Karpas-422 (cell line): ENCODE data around the gene DAAM2. TPM values are rescaled to one million over a fixed set of nuclear protein-coding genes. Genes with fewer than 3 reads are reported as not detected.

Experiments
- DNase-seq: peaks from one replicate; pipeline ENCODE4 v3.0.0-alpha.2; 2015
- H2AFZ ChIP-seq: fragments of 200-600 bp; sonication (generic); 2 replicates; pipeline ENCODE4 v1.6.1; 2014; ENCODE audit warnings: antibody characterized with exemption, low read length, mixed read lengths
- H3K27ac ChIP-seq: fragments of 200-600 bp; sonication (generic); 2 replicates; pipeline ENCODE4 v1.5.1; 2014; ENCODE audit warnings: mild to moderate bottlenecking, low read length, moderate library complexity
- H3K27me3 ChIP-seq: fragments of 200-600 bp; sonication (generic); 2 replicates; pipeline ENCODE4 v1.6.1; 2014; ENCODE audit warnings: low read length, mixed read lengths
- H3K36me3 ChIP-seq: fragments of 200-600 bp; sonication (generic); 2 replicates; pipeline ENCODE4 v1.6.1; 2014; ENCODE audit warnings: low read length, mixed read lengths; ENCODE audit not compliant: insufficient read depth
- H3K4me1 ChIP-seq: fragments of 200-600 bp; sonication (generic); 2 replicates; pipeline ENCODE4 v1.6.1; 2014; ENCODE audit warnings: mild to moderate bottlenecking, low read length, mixed read lengths
- H3K4me2 ChIP-seq: fragments of 200-600 bp; sonication (generic); 2 replicates; pipeline ENCODE4 v1.6.1; 2014; ENCODE audit warnings: low read length, low read depth, mild to moderate bottlenecking; ENCODE audit not compliant: poor library complexity, severe bottlenecking
- H3K4me3 ChIP-seq: fragments of 200-600 bp; sonication (generic); 2 replicates; pipeline ENCODE4 v1.5.1; 2014; ENCODE audit warnings: mild to moderate bottlenecking, antibody characterized with exemption, low read length, mixed read lengths
- H3K79me2 ChIP-seq: fragments of 200-600 bp; sonication (generic); 2 replicates; pipeline ENCODE4 v1.6.1; 2014; ENCODE audit warnings: mild to moderate bottlenecking, low read length, mixed read lengths
- H3K9ac ChIP-seq: fragments of 200-600 bp; sonication (generic); 2 replicates; pipeline ENCODE4 v1.6.0; 2014; ENCODE audit warnings: low read length
- H3K9me2 ChIP-seq: fragments of 200-600 bp; sonication (generic), shearing (Covaris generic); replicated peaks from 2 replicates; pipeline ENCODE4 v1.6.0; 2014; ENCODE audit warnings: mild to moderate bottlenecking, low read length, moderate library complexity; ENCODE audit not compliant: insufficient read depth
- H3K9me3 ChIP-seq: fragments of 300-700, 200-600 bp; sonication (generic); 2 replicates; pipeline ENCODE4 v1.6.1; 2014; ENCODE audit warnings: low read length, mixed read lengths
- H4K20me1 ChIP-seq: fragments of 200-600 bp; sonication (generic); 2 replicates; pipeline ENCODE4 v1.6.1; 2014; ENCODE audit warnings: mild to moderate bottlenecking, antibody characterized with exemption, low read length, low read depth; ENCODE audit not compliant: insufficient read depth
- total RNA-seq: library from RNA; depleted of rRNA; stranded (reverse); fragments of >200 nt; shearing (Covaris generic); gene quantifications from 2 replicates; pipeline ENCODE4 v1.2.3, GENCODE V29; 2014; ENCODE audit warnings: low replicate concordance

Gene DAAM2
- total RNA-seq, 1 experiment from 2014 or later = not detected

DNA sequence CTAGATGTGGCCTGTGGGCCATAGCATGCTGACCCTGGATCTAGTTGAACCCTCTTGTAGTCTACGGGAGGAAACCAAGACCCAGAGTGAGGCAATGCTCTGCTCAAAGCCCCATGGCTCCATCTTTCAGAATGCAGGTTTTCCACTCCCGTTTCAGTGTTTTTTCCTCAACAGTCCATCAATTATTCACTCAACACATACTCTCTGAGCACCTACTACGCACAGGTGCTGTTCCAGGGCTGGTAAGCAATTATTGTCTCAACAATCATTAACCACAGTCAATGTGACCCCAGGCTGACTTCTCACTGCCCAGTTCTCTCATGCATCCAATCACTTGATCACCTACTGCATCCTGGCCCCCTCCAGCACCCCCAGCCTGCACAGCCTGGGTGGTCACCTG, 122.1 kb downstream of the DAAM2 start:
- H4K20me1 ChIP-seq = no peaks in the 10 kb centered on the region
- no peak for DNase-seq
- H3K9ac ChIP-seq = no peak overlapping the region
- H3K9me2 ChIP-seq = no peaks in the 10 kb centered on the region
- H3K36me3 ChIP-seq = no peaks in the 10 kb centered on the region
- no peaks in the 10 kb centered on the region for H3K27me3 ChIP-seq
- no peaks in the 10 kb centered on the region for H3K9me3 ChIP-seq
- no peak overlapping the region for H3K4me2 ChIP-seq
- H3K79me2 ChIP-seq = no peaks in the 10 kb centered on the region
- no peak overlapping the region for H3K27ac ChIP-seq
- no peak overlapping the region for H3K4me3 ChIP-seq
- H2AFZ ChIP-seq = no peak overlapping the region
- no peaks in the 10 kb centered on the region for H3K4me1 ChIP-seq

DNA sequence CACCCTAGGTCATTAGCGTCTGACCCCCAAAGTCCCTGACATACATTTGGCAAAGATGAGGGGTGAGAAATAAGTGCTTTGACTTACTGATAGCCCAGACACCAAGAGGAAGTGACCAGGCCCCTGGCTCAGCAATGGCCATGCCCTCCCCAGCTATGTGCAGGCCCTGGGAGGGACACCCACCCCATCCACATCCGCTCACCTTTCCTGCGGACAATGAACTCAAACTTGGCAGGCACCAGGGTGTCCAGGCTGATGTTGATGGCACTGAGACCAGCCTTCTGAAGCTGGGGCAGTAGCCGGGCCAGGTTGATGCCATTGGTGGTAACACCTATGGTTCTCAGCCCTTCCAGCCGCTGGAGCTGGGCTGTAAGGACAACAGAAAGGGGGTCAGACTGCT, 123.7 kb downstream of the DAAM2 start:
- no peak for DNase-seq
- no peak overlapping the region for H3K4me2 ChIP-seq
- no peaks in the 10 kb centered on the region for H4K20me1 ChIP-seq
- H3K27me3 ChIP-seq = no peaks in the 10 kb centered on the region
- H3K9me3 ChIP-seq = no peaks in the 10 kb centered on the region
- no peak overlapping the region for H3K27ac ChIP-seq
- no peak overlapping the region for H2AFZ ChIP-seq
- no peaks in the 10 kb centered on the region for H3K36me3 ChIP-seq
- H3K4me3 ChIP-seq = no peak overlapping the region
- H3K4me1 ChIP-seq = no peaks in the 10 kb centered on the region
- H3K9ac ChIP-seq = no peak overlapping the region
- H3K79me2 ChIP-seq = no peaks in the 10 kb centered on the region
- no peaks in the 10 kb centered on the region for H3K9me2 ChIP-seq

DNA sequence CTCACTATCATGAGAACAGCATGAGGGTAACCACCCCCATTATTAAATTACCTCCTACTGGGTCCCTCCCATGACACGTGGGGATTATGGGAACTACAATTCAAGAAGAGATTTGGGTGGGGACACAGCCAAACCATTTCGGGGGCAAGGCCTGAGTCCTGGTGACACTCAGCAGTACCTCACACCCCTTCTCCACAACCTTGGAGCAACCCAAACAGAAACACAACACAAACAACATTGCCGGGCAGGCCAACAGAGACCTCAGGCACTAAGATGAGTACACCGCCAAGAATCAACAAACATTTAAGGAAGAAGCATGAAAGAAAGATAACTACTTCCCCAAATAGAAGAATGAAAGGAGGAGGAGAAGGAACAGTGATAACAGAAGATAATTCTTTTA, 125.2 kb downstream of the DAAM2 start:
- H3K79me2 ChIP-seq = no peaks in the 10 kb centered on the region
- H3K4me1 ChIP-seq = no peaks in the 10 kb centered on the region
- H4K20me1 ChIP-seq = no peaks in the 10 kb centered on the region
- no peak overlapping the region for H2AFZ ChIP-seq
- no peak overlapping the region for H3K4me2 ChIP-seq
- no peak overlapping the region for H3K27ac ChIP-seq
- no peaks in the 10 kb centered on the region for H3K27me3 ChIP-seq
- H3K36me3 ChIP-seq = no peaks in the 10 kb centered on the region
- H3K9ac ChIP-seq = no peak overlapping the region
- DNase-seq = no peak
- H3K9me3 ChIP-seq = no peaks in the 10 kb centered on the region
- no peak overlapping the region for H3K4me3 ChIP-seq
- H3K9me2 ChIP-seq = no peaks in the 10 kb centered on the region

DNA sequence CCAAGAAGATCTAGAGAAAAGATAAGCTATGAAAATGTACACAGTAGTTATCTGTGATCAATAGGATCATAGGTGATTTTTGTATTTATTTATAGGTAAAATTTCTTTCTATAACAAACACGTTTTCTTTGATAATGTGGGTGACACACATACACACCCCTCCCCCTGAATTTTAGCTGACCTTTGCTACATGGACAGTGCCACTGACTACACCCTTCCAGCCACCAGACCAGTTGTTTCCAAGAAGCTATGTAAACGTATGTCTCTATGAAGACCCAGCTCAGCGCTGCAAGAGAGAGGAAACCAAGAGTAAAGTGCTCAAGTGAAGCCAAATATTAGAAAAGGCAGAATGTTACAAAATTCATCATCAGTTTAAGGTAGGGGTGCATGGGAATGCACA, 125.8 kb downstream of the DAAM2 start:
- H4K20me1 ChIP-seq = no peaks in the 10 kb centered on the region
- no peaks in the 10 kb centered on the region for H3K4me1 ChIP-seq
- no peak for DNase-seq
- H3K9ac ChIP-seq = no peak overlapping the region
- no peaks in the 10 kb centered on the region for H3K79me2 ChIP-seq
- H3K4me2 ChIP-seq = no peak overlapping the region
- no peaks in the 10 kb centered on the region for H3K9me3 ChIP-seq
- H3K9me2 ChIP-seq = no peaks in the 10 kb centered on the region
- no peak overlapping the region for H2AFZ ChIP-seq
- no peak overlapping the region for H3K27ac ChIP-seq
- H3K27me3 ChIP-seq = no peaks in the 10 kb centered on the region
- H3K4me3 ChIP-seq = no peak overlapping the region
- H3K36me3 ChIP-seq = no peaks in the 10 kb centered on the region

DNA sequence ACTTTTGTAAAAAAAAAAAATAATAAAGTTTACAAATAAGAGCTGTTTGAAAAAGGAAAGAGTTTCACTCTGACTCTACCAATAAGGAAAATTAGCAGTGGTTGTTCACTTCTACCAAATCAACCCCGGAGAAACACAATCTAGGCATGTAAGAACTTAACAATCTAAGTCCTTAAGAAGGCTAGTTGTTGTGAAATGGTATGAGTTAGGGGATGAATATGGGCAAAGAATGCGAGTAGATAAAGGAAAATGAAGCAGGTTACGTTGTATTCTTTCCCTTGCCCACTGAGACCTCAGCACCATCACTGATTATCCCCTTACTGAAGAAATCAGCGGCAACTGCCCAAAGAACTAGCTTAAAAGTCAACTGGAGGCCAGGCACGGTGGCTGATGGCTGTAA, 126.7 kb downstream of the DAAM2 start:
- no peaks in the 10 kb centered on the region for H3K9me2 ChIP-seq
- H2AFZ ChIP-seq = no peak overlapping the region
- no peak overlapping the region for H3K4me2 ChIP-seq
- no peaks in the 10 kb centered on the region for H3K27me3 ChIP-seq
- no peaks in the 10 kb centered on the region for H3K79me2 ChIP-seq
- H3K9me3 ChIP-seq = no peaks in the 10 kb centered on the region
- no peak overlapping the region for H3K27ac ChIP-seq
- no peaks in the 10 kb centered on the region for H4K20me1 ChIP-seq
- H3K4me1 ChIP-seq = no peaks in the 10 kb centered on the region
- H3K4me3 ChIP-seq = no peak overlapping the region
- no peaks in the 10 kb centered on the region for H3K36me3 ChIP-seq
- no peak overlapping the region for H3K9ac ChIP-seq
- no peak for DNase-seq

DNA sequence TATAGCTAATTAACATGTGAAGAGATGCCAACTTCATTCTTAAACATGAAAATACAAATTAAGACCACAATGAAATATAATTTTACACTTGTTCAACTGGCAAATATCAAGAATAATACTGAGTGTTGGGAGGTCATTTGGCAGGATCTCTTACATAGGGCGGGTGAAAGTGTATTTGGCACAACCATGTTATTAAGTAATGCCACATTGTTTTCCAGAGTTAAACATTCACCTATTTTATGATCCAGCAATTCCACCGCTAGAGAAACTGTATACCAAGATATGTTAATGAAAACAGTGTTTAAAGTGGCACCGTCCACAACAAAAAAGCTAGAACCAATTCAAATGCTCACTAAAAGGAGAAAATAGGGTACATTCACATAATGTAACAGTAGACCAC, 128.0 kb downstream of the DAAM2 start:
- H3K27ac ChIP-seq = no peak overlapping the region
- no peaks in the 10 kb centered on the region for H3K9me2 ChIP-seq
- no peak for DNase-seq
- no peak overlapping the region for H3K4me3 ChIP-seq
- no peak overlapping the region for H2AFZ ChIP-seq
- no peaks in the 10 kb centered on the region for H3K36me3 ChIP-seq
- H3K79me2 ChIP-seq = no peaks in the 10 kb centered on the region
- no peaks in the 10 kb centered on the region for H3K4me1 ChIP-seq
- H3K9me3 ChIP-seq = no peaks in the 10 kb centered on the region
- H4K20me1 ChIP-seq = no peaks in the 10 kb centered on the region
- no peak overlapping the region for H3K9ac ChIP-seq
- no peaks in the 10 kb centered on the region for H3K27me3 ChIP-seq
- no peak overlapping the region for H3K4me2 ChIP-seq

DNA sequence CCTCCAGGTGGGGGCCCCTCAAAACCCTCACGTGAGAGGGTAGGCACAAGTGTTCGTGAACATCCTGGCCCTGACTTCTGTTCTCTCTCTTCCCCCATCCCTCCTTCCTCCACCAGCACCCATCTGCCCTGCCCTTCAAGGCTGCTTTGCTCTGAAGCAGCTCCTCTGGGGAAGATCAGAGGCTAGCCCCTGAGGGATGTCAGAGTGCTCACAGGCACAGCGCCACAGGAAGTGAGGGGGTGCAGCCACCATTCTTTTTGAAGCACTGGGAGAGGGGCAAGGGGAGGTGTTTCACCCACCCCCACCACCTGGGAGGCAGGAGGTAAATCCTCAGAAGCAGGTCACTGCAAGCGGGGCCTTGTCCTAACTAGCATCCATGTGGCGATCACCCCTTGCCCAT, 130.6 kb downstream of the DAAM2 start:
- Histone ChIP-seq H3K27ac (no peak overlapping the region), H3K36me3 (no peaks in the 10 kb centered on the region), H3K79me2 (no peaks in the 10 kb centered on the region), H3K4me3 (no peak overlapping the region), H3K9me2 (no peaks in the 10 kb centered on the region), H4K20me1 (no peaks in the 10 kb centered on the region), H3K4me2 (no peak overlapping the region), H3K9ac (no peak overlapping the region), H3K9me3 (no peaks in the 10 kb centered on the region), H3K27me3 (no peaks in the 10 kb centered on the region), H3K4me1 (no peaks in the 10 kb centered on the region), H2AFZ (no peak overlapping the region)
- DNase-seq = no peak

DNA sequence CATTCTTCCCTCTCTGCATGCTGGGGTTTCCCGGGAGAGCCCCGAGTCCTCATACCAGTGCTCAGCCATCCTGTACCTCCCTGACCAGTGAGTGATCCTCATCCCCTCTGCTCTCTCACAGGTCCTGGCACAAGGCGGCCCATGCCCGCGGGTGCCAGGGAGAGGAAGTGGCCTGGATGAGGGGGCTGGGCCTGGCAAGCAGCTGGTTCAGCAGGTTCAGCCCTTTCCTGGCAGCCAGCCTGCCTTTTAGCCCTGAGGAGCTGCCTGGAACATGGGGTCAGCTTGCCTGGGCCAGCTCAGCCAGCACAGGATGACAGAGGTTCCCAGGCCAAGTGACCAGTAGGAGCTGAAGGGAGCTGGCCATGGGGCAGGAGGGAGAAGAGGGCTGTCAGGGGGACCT, 131.2 kb downstream of the DAAM2 start:
- no peaks in the 10 kb centered on the region for H3K27me3 ChIP-seq
- no peaks in the 10 kb centered on the region for H3K36me3 ChIP-seq
- no peak overlapping the region for H2AFZ ChIP-seq
- H3K9me3 ChIP-seq = no peaks in the 10 kb centered on the region
- no peak overlapping the region for H3K9ac ChIP-seq
- no peak for DNase-seq
- H4K20me1 ChIP-seq = no peaks in the 10 kb centered on the region
- no peak overlapping the region for H3K4me2 ChIP-seq
- no peaks in the 10 kb centered on the region for H3K79me2 ChIP-seq
- H3K9me2 ChIP-seq = no peaks in the 10 kb centered on the region
- no peaks in the 10 kb centered on the region for H3K4me1 ChIP-seq
- H3K4me3 ChIP-seq = no peak overlapping the region
- no peak overlapping the region for H3K27ac ChIP-seq

DNA sequence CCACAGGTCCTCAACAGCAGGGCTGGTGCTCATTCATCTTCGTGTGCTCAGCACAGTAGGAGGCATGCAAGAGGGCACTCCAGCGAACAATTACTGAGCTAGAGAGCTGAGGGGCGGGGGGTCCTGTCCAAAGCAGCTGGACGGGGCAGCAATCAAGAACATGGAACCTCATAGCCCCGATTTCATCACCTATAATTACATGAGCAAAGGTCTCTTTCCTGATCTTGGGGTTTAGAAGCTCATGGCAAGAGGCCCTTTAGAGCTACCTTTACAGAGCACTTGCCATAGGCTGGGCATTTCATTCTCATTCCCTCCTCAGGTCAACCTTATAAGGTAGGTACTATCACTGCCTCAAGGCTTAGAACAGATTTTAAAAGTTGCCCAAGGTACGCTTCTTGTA, 131.7 kb downstream of the DAAM2 start:
- Histone ChIP-seq H3K9me2 (no peaks in the 10 kb centered on the region), H3K9ac (no peak overlapping the region), H3K27ac (no peak overlapping the region), H3K9me3 (no peaks in the 10 kb centered on the region), H3K4me1 (no peaks in the 10 kb centered on the region), H4K20me1 (no peaks in the 10 kb centered on the region), H2AFZ (no peak overlapping the region), H3K79me2 (no peaks in the 10 kb centered on the region), H3K27me3 (no peaks in the 10 kb centered on the region), H3K4me3 (no peak overlapping the region), H3K4me2 (no peak overlapping the region), H3K36me3 (no peaks in the 10 kb centered on the region)
- no peak for DNase-seq
